Muscle of leg (tissue), 11 donors: Measurements from ENCODE around the gene CPA1. TPM values are rescaled to one million over a fixed set of nuclear protein-coding genes. Genes with fewer than 3 reads are reported as not detected.

Source experiments
- DNase-seq: peaks from one replicate; pipeline ENCODE4 v3.0.0; 2013
- H3K27ac ChIP-seq: one replicate; pipeline ENCODE4 v1.5.1; 2013; ENCODE audit warnings: mild to moderate bottlenecking, low read length, control low read depth
- H3K27me3 ChIP-seq: one replicate; pipeline ENCODE4 v1.6.1; 2013; ENCODE audit warnings: low read length; ENCODE audit not compliant: control insufficient read depth, insufficient read depth
- H3K36me3 ChIP-seq: one replicate; pipeline ENCODE4 v1.6.1; 2013; ENCODE audit warnings: low read length; ENCODE audit not compliant: control insufficient read depth, insufficient read depth
- H3K4me1 ChIP-seq: one replicate; pipeline ENCODE4 v1.6.1; 2013; ENCODE audit warnings: low read length; ENCODE audit not compliant: control insufficient read depth, insufficient read depth
- H3K4me3 ChIP-seq: one replicate; pipeline ENCODE4 v1.5.1; 2013; ENCODE audit warnings: low read length, control low read depth
- H3K9me3 ChIP-seq: replicated peaks from 2 replicates; pipeline ENCODE4 v1.6.1; 2013; ENCODE audit warnings: low read depth, low read length; ENCODE audit not compliant: control insufficient read depth
- WGBS: methylation state at CpG from one replicate; pipeline ENCODE4 v1.1.5; 2013; ENCODE audit warnings: missing lambda C conversion rate; ENCODE audit not compliant: insufficient coverage; 5-methylcytosine and 5-hydroxymethylcytosine counted together
- polyA plus RNA-seq, 8 donors: library from polyadenylated mRNA; unstranded; fragments of 120-200 nt; gene quantifications; one replicate each; pipeline versions ENCODE4 v1.2.1 to v1.2.3, GENCODE V29; 2013; ENCODE audit warnings: inconsistent platforms in 1 of 8, low replicate concordance in 1 of 8; ENCODE audit not compliant: insufficient read length in 8 of 8, insufficient read depth in 1 of 8
- total RNA-seq: library from RNA; stranded (reverse); fragments of 120-200 nt; gene quantifications from one replicate; pipeline ENCODE4 v1.2.4, GENCODE V29; 2013

Gene CPA1
- total and polyA plus RNA-seq, 9 donors, result 2.6 to 6.7 (median 4.3) TPM

GRCh38 chr7:130364451-130364850 is 15.8 kb upstream of the CPA1 start:
- 81% methylated on average over 3 of the region's 4 CpGs for WGBS
- DNase-seq, result no peak
- Histone ChIP-seq H3K27ac (peak overlapping the region; percentile 98), H3K4me1 (peaks cover 71% of the 10 kb centered on the region), H3K27me3 (no peaks in the 10 kb centered on the region), H3K4me3 (no peak overlapping the region), H3K36me3 (no peaks in the 10 kb centered on the region), H3K9me3 (peaks cover 13% of the 10 kb centered on the region)

GRCh38 chr7:130365088-130365487 is 15.2 kb upstream of the CPA1 start:
- Histone ChIP-seq H3K9me3 (peaks cover 6% of the 10 kb centered on the region), H3K27me3 (no peaks in the 10 kb centered on the region), H3K36me3 (no peaks in the 10 kb centered on the region), H3K27ac (peak overlapping the region; percentile 98), H3K4me1 (peaks cover 77% of the 10 kb centered on the region), H3K4me3 (peak overlapping the region; percentile 8)
- DNase-seq, result peak; percentile 60
- WGBS, result no CpG with 5 or more reads among the region's 2 CpGs

GRCh38 chr7:130365511-130366441 is 14.5 kb upstream of the CPA1 start:
- H3K4me1 ChIP-seq, result peaks cover 82% of the 10 kb centered on the region

GRCh38 chr7:130366564-130366963 is 13.7 kb upstream of the CPA1 start:
- peak overlapping the region; percentile 24 for H3K4me3 ChIP-seq

More at GRCh38 chr7:130365511-130366441, 14.5 kb upstream of the CPA1 start:
- WGBS, result 36% methylated on average over 6 of the region's 15 CpGs
- Histone ChIP-seq H3K9me3 (peaks cover 1% of the 10 kb centered on the region), H3K27me3 (no peaks in the 10 kb centered on the region), H3K36me3 (no peaks in the 10 kb centered on the region), H3K4me3 (peak overlapping the region; percentile 24), H3K27ac (peak overlapping the region; percentile 98)
- DNase-seq, result peak; percentile 97

GRCh38 chr7:130367088-130367755 is 13.1 kb upstream of the CPA1 start:
- peaks cover 95% of the 10 kb centered on the region for H3K4me1 ChIP-seq
- no peak for DNase-seq
- H3K9me3 ChIP-seq, result no peaks in the 10 kb centered on the region
- WGBS, result 71% methylated on average over 3 of the region's 13 CpGs
- H3K36me3 ChIP-seq, result no peaks in the 10 kb centered on the region
- no peak overlapping the region for H3K4me3 ChIP-seq
- no peaks in the 10 kb centered on the region for H3K27me3 ChIP-seq
- peak overlapping the region; percentile 98 for H3K27ac ChIP-seq

More at GRCh38 chr7:130366564-130366963, 13.7 kb upstream of the CPA1 start:
- Histone ChIP-seq H3K4me1 (peaks cover 88% of the 10 kb centered on the region), H3K36me3 (no peaks in the 10 kb centered on the region), H3K27me3 (no peaks in the 10 kb centered on the region), H3K27ac (peak overlapping the region; percentile 98), H3K9me3 (no peaks in the 10 kb centered on the region)
- DNase-seq, result no peak
- WGBS, result 70% methylated on average over 4 of the region's 6 CpGs

- no peaks in the 10 kb centered on the region for H3K36me3 ChIP-seq
- peak overlapping the region; percentile 98 for H3K27ac ChIP-seq
- no peaks in the 10 kb centered on the region for H3K27me3 ChIP-seq
- DNase-seq, result no peak
- peaks cover 95% of the 10 kb centered on the region for H3K4me1 ChIP-seq
- 83% methylated on average over 16 of the region's 19 CpGs for WGBS
- no peak overlapping the region for H3K4me3 ChIP-seq
- H3K9me3 ChIP-seq, result no peaks in the 10 kb centered on the region
Measured at GRCh38 chr7:130367836-130368746, 12.2 kb upstream of the CPA1 start.

GRCh38 chr7:130369110-130369711 is 11.1 kb upstream of the CPA1 start:
- no peaks in the 10 kb centered on the region for H3K9me3 ChIP-seq
- DNase-seq, result no peak
- peaks cover 94% of the 10 kb centered on the region for H3K4me1 ChIP-seq
- H3K27ac ChIP-seq, result peak overlapping the region; percentile 98
- H3K36me3 ChIP-seq, result no peaks in the 10 kb centered on the region
- H3K27me3 ChIP-seq, result no peaks in the 10 kb centered on the region
- WGBS, result 41% methylated on average over 7 of the region's 10 CpGs
- no peak overlapping the region for H3K4me3 ChIP-seq

- DNase-seq, result peak; percentile 93
- Histone ChIP-seq H3K27ac (peak overlapping the region; percentile 98), H3K9me3 (no peaks in the 10 kb centered on the region), H3K4me1 (peaks cover 94% of the 10 kb centered on the region), H3K27me3 (no peaks in the 10 kb centered on the region), H3K4me3 (no peak overlapping the region), H3K36me3 (no peaks in the 10 kb centered on the region)
- WGBS, result 0% methylated on average over 1 of the region's 3 CpGs
Measured at GRCh38 chr7:130369831-130370550, 10.3 kb upstream of the CPA1 start.

GRCh38 chr7:130371046-130371445 is 9.2 kb upstream of the CPA1 start:
- H3K4me1 ChIP-seq, result peaks cover 85% of the 10 kb centered on the region

More at GRCh38 chr7:130371046-130371445, 9.2 kb upstream of the CPA1 start:
- WGBS, result 52% methylated on average over 3 of the region's 3 CpGs
- peak overlapping the region; percentile 98 for H3K27ac ChIP-seq
- H3K4me3 ChIP-seq, result no peak overlapping the region
- H3K9me3 ChIP-seq, result peaks cover 1% of the 10 kb centered on the region
- H3K27me3 ChIP-seq, result no peaks in the 10 kb centered on the region
- peak; percentile 69 for DNase-seq
- no peaks in the 10 kb centered on the region for H3K36me3 ChIP-seq
